Ovary (tissue), 9 donors: ENCODE results near the gene IL10RA. TPM values are rescaled to one million over a fixed set of nuclear protein-coding genes. Genes with fewer than 3 reads are reported as not detected.

ENCODE experiments used
- DNase-seq, 5 donors: peaks; one replicate each; pipeline ENCODE4 v3.0.0-alpha.2; 2019 to 2020
- H3K27ac ChIP-seq, 2 donors: fragments of 200-600 bp; one replicate each; pipeline versions ENCODE4 v1.5.1 to v1.8.0; 2019 to 2022
- H3K27me3 ChIP-seq: fragments of 200-600 bp; one replicate; pipeline ENCODE4 v1.8.0; 2022
- H3K36me3 ChIP-seq: fragments of 200-600 bp; sonication (generic); one replicate; pipeline ENCODE4 v1.5.1; 2019
- H3K4me1 ChIP-seq: one replicate; pipeline ENCODE4 v1.8.1; 2013; ENCODE audit warnings: mild to moderate bottlenecking, moderate library complexity; ENCODE audit not compliant: insufficient read depth
- H3K4me3 ChIP-seq: fragments of 200-600 bp; sonication (generic); one replicate; pipeline ENCODE4 v1.5.1; 2017
- H3K9me3 ChIP-seq, 2 donors: fragments of 200-600 bp in 1 of 2; sonication (generic) in 1 of 2; one replicate each; pipeline versions ENCODE4 v1.5.1 to v1.8.1; 2013 to 2019; ENCODE audit warnings: mild to moderate bottlenecking in 1 of 2, moderate library complexity in 1 of 2
- CTCF ChIP-seq, 3 donors: fragments of 450-650 bp in 2 of 3; fragments of 200-600 bp in 1 of 3; IDR thresholded peaks; one replicate each; pipeline versions ENCODE4 v1.5.1 to v1.8.0; 2016 to 2022; ENCODE audit warnings: antibody characterized with exemption in 3 of 3, mild to moderate bottlenecking in 1 of 3
- EP300 ChIP-seq: sonication (generic); formaldehyde crosslinking; IDR thresholded peaks from one replicate; pipeline ENCODE4 v1.6.1; 2017; ENCODE audit warnings: antibody characterized with exemption
- POLR2A ChIP-seq: fragments of 450-650 bp; IDR thresholded peaks from one replicate; pipeline ENCODE4 v1.6.1; 2017; ENCODE audit warnings: antibody characterized with exemption, mild to moderate bottlenecking, moderate library complexity
- WGBS, 3 donors: extraction: QIAGEN DNeasy Blood & Tissue Kit in 1 of 3; methylation state at CpG; one replicate each; pipeline versions ENCODE4 v1.1.5 to v1.1.7; 2013 to 2017; 5-methylcytosine and 5-hydroxymethylcytosine counted together
- intact Hi-C, 4 donors: fragments of 100-400 bp; cut with DNase I; formaldehyde crosslinking; loops; one replicate each; pipeline versions ENCODE4 v1.11.0 to v1.15.1; 2022 to 2023
- polyA plus RNA-seq, 2 donors: library from polyadenylated mRNA; stranded (reverse); fragments of 200-250 nt in 1 of 2; fragments of 350-450 nt in 1 of 2; fragmentation: Illumina TruSeq in 1 of 2; extraction: RNeasy Lipid Tissue Mini Kit (QIAGEN cat#74804) in 1 of 2; gene quantifications; one replicate each; pipeline ENCODE4 v1.2.3, GENCODE V29; 2013 to 2014
- total RNA-seq, 7 donors: library from RNA; depleted of rRNA in 2 of 7; stranded (reverse); fragments of >200 nt in 2 of 7; fragmentation: NEBNext Ultra II Directional in 3 of 7; extraction: Animal tissue kit (Norgen Biotek cat#: 25700) in 3 of 7; gene quantifications; one replicate each; pipeline versions ENCODE4 v1.1.0 to v1.2.4, GENCODE V29; 2016 to 2023
- donor health status: DM: no; HTN: no; CAD: no; lungs with moderate emphysema.
- donor health status: DM: no; HTN: no; CAD: no.
- donor health status: Bipolar disorder and iron deficiency.
- donor health status: DM: yes; HTN: yes; CAD: no.
- donor health status: DM: no; HTN: no; CAD: no.
- donor health status: DM: yes; HTN: yes; CAD: no.

IL10RA gene
- total and polyA plus RNA-seq, 9 donors = 2.0 to 14.1 (median 6.7) TPM

GRCh38 chr11:117949062-117949461 lies 37.1 kb upstream of the IL10RA start:
- no peak for TF ChIP-seq CTCF (IDR thresholded peaks at IDR 0.05)
- TF ChIP-seq POLR2A = no peak
- no peak for TF ChIP-seq EP300
- intact Hi-C loops = loop anchor here in 2 of 4 donors (5.0 to 10.0 kb wide), 4 partner anchors 107 to 524 kb away; no protein-coding TSS in a partner anchor
- Histone ChIP-seq H3K9me3 (no peaks in the 10 kb centered on the region), H3K36me3 (no peaks in the 10 kb centered on the region), H3K4me1 (peaks cover 2% of the 10 kb centered on the region), H3K4me3 (no peak overlapping the region), H3K27ac (no peak overlapping the region), H3K27me3 (no peaks in the 10 kb centered on the region)
- no peak for DNase-seq
- WGBS, 3 donors = 67 to 70% (median 69%) methylated on average over 6 of the region's 6 CpGs

GRCh38 chr11:117950301-117950700 lies 35.9 kb upstream of the IL10RA start:
- 11 to 21% (median 14%) methylated on average over 5 of the region's 5 CpGs for WGBS, 3 donors
- H3K27me3 ChIP-seq = no peaks in the 10 kb centered on the region
- intact Hi-C loops = loop anchor here in 1 of 4 donors (10.0 kb wide), 1 partner anchor 516 kb away; no protein-coding TSS in a partner anchor
- H3K36me3 ChIP-seq = no peaks in the 10 kb centered on the region
- no peak overlapping the region for H3K27ac ChIP-seq
- H3K9me3 ChIP-seq = no peaks in the 10 kb centered on the region
- no peak for DNase-seq
- no peak for TF ChIP-seq EP300
- TF ChIP-seq POLR2A = no peak
- no peak for TF ChIP-seq CTCF (IDR thresholded peaks at IDR 0.05)
- peaks cover 2% of the 10 kb centered on the region for H3K4me1 ChIP-seq
- H3K4me3 ChIP-seq = no peak overlapping the region

GRCh38 chr11:117950993-117951961 lies 34.9 kb upstream of the IL10RA start:
- TF ChIP-seq CTCF (IDR thresholded peaks at IDR 0.05) = no peak
- Histone ChIP-seq H3K9me3 (no peaks in the 10 kb centered on the region), H3K4me1 (peaks cover 2% of the 10 kb centered on the region), H3K27ac (no peak overlapping the region), H3K27me3 (no peaks in the 10 kb centered on the region), H3K4me3 (no peak overlapping the region), H3K36me3 (no peaks in the 10 kb centered on the region)
- 87 to 90% (median 90%) methylated on average over 15 of the region's 15 CpGs for WGBS, 3 donors
- DNase-seq = no peak
- intact Hi-C loops = loop anchor here in 1 of 4 donors (10.0 kb wide), 1 partner anchor 516 kb away; no protein-coding TSS in a partner anchor

GRCh38 chr11:117953024-117953671 lies 33.0 kb upstream of the IL10RA start:
- DNase-seq = no peak
- Histone ChIP-seq H3K4me3 (no peak overlapping the region), H3K4me1 (no peaks in the 10 kb centered on the region), H3K27ac (no peak overlapping the region), H3K36me3 (no peaks in the 10 kb centered on the region), H3K9me3 (no peaks in the 10 kb centered on the region), H3K27me3 (no peaks in the 10 kb centered on the region)
- intact Hi-C loops = loop anchor here in 1 of 4 donors (10.0 kb wide), 1 partner anchor 518 kb away; no protein-coding TSS in a partner anchor
- 87 to 92% (median 91%) methylated on average over 3 of the region's 3 CpGs for WGBS, 3 donors
- TF ChIP-seq CTCF (IDR thresholded peaks at IDR 0.05) (no peak), POLR2A (no peak), EP300 (no peak)
